T-cell (primary cell): Measurements from ENCODE around the gene SOWAHA. TPM values are rescaled to one million over a fixed set of nuclear protein-coding genes. Genes with fewer than 3 reads are reported as not detected.

Experiments
- ATAC-seq, 4 experiments: fragments of 200-7000 bp in 3 of 4; fragments of 150-1000 bp in 1 of 4; cut with Tn5 transposase; replicated peaks in 1 of 4; 1 replicate in 3 of 4; 2 replicates in 1 of 4; pipeline ENCODE4 v1.10.0; 2021; ENCODE audit warnings: moderate library complexity in 3 of 4, mild to moderate bottlenecking in 2 of 4, moderate number of reproducible peaks in 1 of 4
- CTCF ChIA-PET, 2 donors: fragments of 300-600 bp; sonication (Branson Sonifier 250); formaldehyde crosslinking; loops; one replicate each; lab custom pipeline; 2022; ENCODE audit warnings: antibody characterized with exemption in 2 of 2; lab: Charles Lee
- POLR2A ChIA-PET, 2 donors: fragments of 300-600 bp; sonication (Branson Sonifier 250); formaldehyde crosslinking; loops; one replicate each; lab custom pipeline; 2022; ENCODE audit warnings: antibody characterized with exemption in 2 of 2; lab: Charles Lee
- DNase-seq, 35 experiments: peaks; one replicate each; pipeline versions ENCODE4 v3.0.0 to v3.0.0-alpha.2; 2013 to 2023
- H3K27ac ChIP-seq: one replicate; pipeline ENCODE4 v1.5.1; 2013; ENCODE audit warnings: low read length
- H3K27me3 ChIP-seq, 2 experiments: replicated peaks in 1 of 2; 1 replicate in 1 of 2; 2 replicates in 1 of 2; pipeline versions ENCODE4 v1.6.1 to v1.7.0; 2013; ENCODE audit warnings: low read length in 1 of 2, mixed read lengths in 1 of 2; ENCODE audit not compliant: control insufficient read depth in 2 of 2, insufficient read depth in 2 of 2; ENCODE audit errors: extremely low read depth in 1 of 2
- H3K36me3 ChIP-seq, 2 donors: 1 replicate in 1 of 2; 2 replicates in 1 of 2; pipeline versions ENCODE4 v1.6.1 to v1.7.0; 2013; ENCODE audit warnings: low read length in 1 of 2; ENCODE audit not compliant: control insufficient read depth in 2 of 2, insufficient read depth in 1 of 2; ENCODE audit errors: extremely low read depth in 1 of 2
- H3K4me1 ChIP-seq, 2 experiments: 1 replicate in 1 of 2; 2 replicates in 1 of 2; pipeline versions ENCODE4 v1.6.1 to v1.7.0; 2013; ENCODE audit warnings: low read length in 2 of 2, mixed read lengths in 1 of 2; ENCODE audit not compliant: insufficient read depth in 2 of 2, control insufficient read depth in 1 of 2; ENCODE audit errors: extremely low read depth in 1 of 2
- H3K4me3 ChIP-seq, 2 donors: 1 replicate in 1 of 2; 2 replicates in 1 of 2; pipeline versions ENCODE4 v1.5.1 to v1.7.0; 2013; ENCODE audit warnings: mild to moderate bottlenecking in 2 of 2, low read length in 1 of 2, moderate library complexity in 1 of 2; ENCODE audit not compliant: control insufficient read depth in 1 of 2; ENCODE audit errors: extremely low read depth in 1 of 2
- H3K9me3 ChIP-seq: 2 replicates; pipeline ENCODE4 v1.7.0; 2013
- H3K27ac Mint-ChIP-seq, 2 donors: one replicate each; pipeline ENCODE4 v1.8.0; 2020 to 2021; ENCODE audit warnings: mild to moderate bottlenecking in 2 of 2, mixed read lengths in 2 of 2
- H3K27me3 Mint-ChIP-seq, 2 donors: one replicate each; pipeline ENCODE4 v1.8.0; 2021 to 2022; ENCODE audit warnings: mixed read lengths in 2 of 2
- H3K36me3 Mint-ChIP-seq: one replicate; pipeline ENCODE4 v1.8.0; 2021; ENCODE audit warnings: mixed read lengths
- H3K4me1 Mint-ChIP-seq, 3 donors: one replicate each; pipeline ENCODE4 v1.8.0; 2020 to 2022; ENCODE audit warnings: mixed read lengths in 3 of 3, mild to moderate bottlenecking in 1 of 3
- H3K4me3 Mint-ChIP-seq, 3 donors: one replicate each; pipeline ENCODE4 v1.8.0; 2020 to 2022; ENCODE audit warnings: mild to moderate bottlenecking in 3 of 3, mixed read lengths in 3 of 3, moderate library complexity in 3 of 3
- H3K9me3 Mint-ChIP-seq, 3 donors: one replicate each; pipeline ENCODE4 v1.8.0; 2020 to 2022; ENCODE audit warnings: mixed read lengths in 3 of 3
- WGBS: methylation state at CpG from one replicate; pipeline ENCODE4 v1.1.5; 2013; ENCODE audit warnings: missing lambda C conversion rate; ENCODE audit not compliant: insufficient coverage; 5-methylcytosine and 5-hydroxymethylcytosine counted together
- total RNA-seq, 35 experiments: library from RNA in 6 of 35; stranded (reverse) in 6 of 35; fragments of 120-200 nt in 1 of 35; gene quantifications; one replicate each; pipeline versions ENCODE4 v1.2.1 to v1.2.4 and lab custom pipeline; 2013 to 2026

The SOWAHA gene
- total RNA-seq, 5 donors from 2014 or later (not counting 1 experiment from before 2014, with no cell fraction given): not detected

DNA sequence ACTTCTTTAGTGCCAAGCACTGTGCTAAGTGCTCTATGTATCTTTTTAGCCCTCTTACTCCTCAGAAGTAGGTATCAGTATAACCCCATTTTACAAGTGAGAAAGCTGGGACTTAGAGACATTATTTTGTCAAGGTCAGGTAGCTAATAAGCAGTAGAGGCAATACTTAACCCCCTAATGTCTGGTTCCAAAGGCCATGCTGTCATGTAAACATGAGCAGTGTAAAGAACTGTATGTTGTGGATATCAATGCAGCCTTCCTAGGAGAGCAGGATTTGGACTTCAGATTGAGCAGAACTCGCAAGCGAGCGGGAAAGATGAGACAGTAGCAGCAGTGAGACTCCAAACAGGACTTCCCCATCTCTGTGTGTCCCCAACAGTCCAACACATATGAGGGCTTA, 21.0 kb downstream of the SOWAHA start:
- POLR2A ChIA-PET: interaction anchor here (0.6 kb wide), 2 partner anchors 16 to 218 kb away, joined by 3 to 8 read pairs; partner anchors contain the start of gene HSPA4 (in 1 of the 2)
- Histone ChIP-seq H3K9me3 (no peaks in the 10 kb centered on the region), H3K27me3 (peaks cover 0 to 26% of the 10 kb centered on the region in 2 experiments), H3K4me1 (peaks cover 0 to 15% of the 10 kb centered on the region in 2 experiments), H3K4me3 (no peak overlapping the region), H3K27ac (no peak overlapping the region), H3K36me3 (no peaks in the 10 kb centered on the region)
- Mint-ChIP-seq H3K27ac (no peak overlapping the region), H3K4me1 (peaks cover 10 to 15% (median 10%) of the 10 kb centered on the region in 3 donors), H3K27me3 (peaks cover 14 to 22% of the 10 kb centered on the region in 2 donors), H3K36me3 (no peaks in the 10 kb centered on the region), H3K4me3 (no peak overlapping the region), H3K9me3 (no peaks in the 10 kb centered on the region)
- no peak for DNase-seq
- WGBS: no CpG with 5 or more reads among the region's 3 CpGs
- CTCF ChIA-PET: no interaction called here
- no peak for ATAC-seq

DNA sequence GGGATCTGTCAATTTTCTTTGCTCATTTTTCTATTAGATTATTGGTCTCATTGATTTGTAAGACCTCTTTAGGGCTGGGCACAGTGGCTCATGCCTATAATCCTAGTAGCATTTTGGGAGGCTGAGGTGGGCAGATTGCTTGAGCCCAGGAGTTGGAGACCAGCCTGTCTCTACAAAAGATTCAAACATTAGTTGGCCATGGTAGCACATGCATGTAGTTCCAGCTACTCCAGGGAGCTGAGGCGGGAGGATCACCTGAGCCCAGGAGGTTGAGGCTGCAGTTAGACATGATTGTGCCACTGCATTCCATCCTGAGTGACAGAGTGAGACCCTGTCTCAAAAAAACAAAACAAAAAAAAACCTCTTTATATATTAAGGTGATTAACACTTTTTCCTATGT, 23.8 kb downstream of the SOWAHA start:
- Histone ChIP-seq H3K27ac (no peak overlapping the region), H3K4me3 (no peak overlapping the region), H3K4me1 (no peaks in the 10 kb centered on the region), H3K36me3 (no peaks in the 10 kb centered on the region), H3K27me3 (peaks cover 0 to 4% of the 10 kb centered on the region in 2 experiments), H3K9me3 (no peaks in the 10 kb centered on the region)
- Mint-ChIP-seq H3K36me3 (no peaks in the 10 kb centered on the region), H3K4me1 (no peaks in the 10 kb centered on the region), H3K27ac (no peak overlapping the region), H3K4me3 (no peak overlapping the region), H3K27me3 (peaks cover 3 to 4% of the 10 kb centered on the region in 2 donors), H3K9me3 (no peaks in the 10 kb centered on the region)
- no peak for ATAC-seq
- DNase-seq: no peak
- no CpG with 5 or more reads among the region's 1 CpG for WGBS
- CTCF ChIA-PET: no interaction called here
- POLR2A ChIA-PET: no interaction called here

DNA sequence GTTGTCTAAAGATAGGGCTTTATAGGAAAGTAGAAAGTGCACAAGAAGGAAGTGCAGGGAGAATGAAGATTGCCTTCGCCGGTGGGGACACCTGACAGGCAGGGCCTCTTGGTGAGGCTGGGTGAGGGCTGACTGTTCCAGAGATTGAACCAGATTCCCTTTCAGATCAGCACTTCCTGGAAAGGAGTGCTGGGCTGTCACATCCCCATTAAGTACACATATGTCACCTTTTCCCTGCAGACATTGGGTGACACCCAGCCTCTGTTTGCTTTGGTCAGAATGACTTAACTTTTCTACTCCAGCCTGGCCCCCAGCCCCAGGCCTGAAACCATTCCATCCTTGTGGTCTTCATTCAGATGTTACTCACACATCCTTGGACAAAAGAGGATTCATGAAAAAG, 24.8 kb downstream of the SOWAHA start:
- Histone ChIP-seq H3K4me1 (no peaks in the 10 kb centered on the region), H3K27me3 (peaks cover 0 to 4% of the 10 kb centered on the region in 2 experiments), H3K36me3 (no peaks in the 10 kb centered on the region), H3K27ac (no peak overlapping the region), H3K4me3 (no peak overlapping the region), H3K9me3 (no peaks in the 10 kb centered on the region)
- DNase-seq: no peak
- H3K4me3 Mint-ChIP-seq: no peak overlapping the region
- ChIA-PET CTCF (no interaction called here), POLR2A (no interaction called here)
- WGBS: 82% methylated on average over 2 of the region's 2 CpGs
- H3K4me1 Mint-ChIP-seq: no peaks in the 10 kb centered on the region
- H3K27ac Mint-ChIP-seq: no peak overlapping the region
- peaks cover under 1 to 4% of the 10 kb centered on the region in 2 donors for H3K27me3 Mint-ChIP-seq
- ATAC-seq: no peak
- H3K9me3 Mint-ChIP-seq: no peaks in the 10 kb centered on the region
- H3K36me3 Mint-ChIP-seq: no peaks in the 10 kb centered on the region

DNA sequence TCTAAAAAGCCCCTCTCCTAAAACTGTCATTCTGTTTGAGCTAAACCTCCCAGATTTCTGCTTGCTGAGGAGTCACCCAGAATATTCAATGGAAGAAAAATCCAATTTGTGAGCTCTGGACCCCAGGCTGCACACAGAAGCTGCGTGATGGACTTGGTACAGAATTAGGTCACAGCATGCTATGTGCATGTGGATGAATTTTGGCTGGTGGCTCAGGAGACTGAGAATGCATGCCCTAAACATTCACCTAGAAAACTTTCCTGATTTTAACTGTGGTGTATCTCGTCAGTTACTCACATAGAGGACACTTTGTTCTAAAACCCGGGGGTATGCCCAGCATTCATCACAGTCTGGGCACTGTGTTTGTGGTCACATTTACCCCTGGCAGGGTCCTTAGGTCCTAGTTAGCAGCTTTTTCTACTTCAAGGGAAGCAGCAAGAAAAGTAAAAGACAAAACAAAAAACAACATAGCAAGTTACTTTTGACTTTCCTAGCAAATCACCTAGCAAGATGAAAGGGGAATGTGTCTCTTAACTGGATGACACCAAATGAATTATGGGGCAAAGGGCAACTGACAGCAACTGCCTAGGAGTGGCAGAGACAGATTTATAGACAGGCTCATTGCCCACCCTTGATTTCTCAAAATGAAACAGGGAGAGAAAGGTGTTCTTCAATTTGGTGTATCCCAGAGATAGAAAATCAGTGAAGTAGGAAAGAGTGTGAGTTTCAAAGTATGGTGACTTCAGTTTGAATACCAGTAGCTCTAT, 25.6 kb downstream of the SOWAHA start:
- Mint-ChIP-seq H3K27ac (no peak overlapping the region), H3K9me3 (no peaks in the 10 kb centered on the region), H3K27me3 (peaks cover 0 to 4% of the 10 kb centered on the region in 2 donors), H3K4me1 (no peaks in the 10 kb centered on the region), H3K4me3 (no peak overlapping the region), H3K36me3 (no peaks in the 10 kb centered on the region)
- ChIA-PET CTCF (no interaction called here), POLR2A (no interaction called here)
- 75% methylated on average over 3 of the region's 3 CpGs for WGBS
- Histone ChIP-seq H3K36me3 (no peaks in the 10 kb centered on the region), H3K27ac (no peak overlapping the region), H3K4me3 (no peak overlapping the region), H3K9me3 (no peaks in the 10 kb centered on the region), H3K4me1 (no peaks in the 10 kb centered on the region), H3K27me3 (peaks cover 0 to 4% of the 10 kb centered on the region in 2 experiments)
- ATAC-seq (no peak), DNase-seq (no peak)

DNA sequence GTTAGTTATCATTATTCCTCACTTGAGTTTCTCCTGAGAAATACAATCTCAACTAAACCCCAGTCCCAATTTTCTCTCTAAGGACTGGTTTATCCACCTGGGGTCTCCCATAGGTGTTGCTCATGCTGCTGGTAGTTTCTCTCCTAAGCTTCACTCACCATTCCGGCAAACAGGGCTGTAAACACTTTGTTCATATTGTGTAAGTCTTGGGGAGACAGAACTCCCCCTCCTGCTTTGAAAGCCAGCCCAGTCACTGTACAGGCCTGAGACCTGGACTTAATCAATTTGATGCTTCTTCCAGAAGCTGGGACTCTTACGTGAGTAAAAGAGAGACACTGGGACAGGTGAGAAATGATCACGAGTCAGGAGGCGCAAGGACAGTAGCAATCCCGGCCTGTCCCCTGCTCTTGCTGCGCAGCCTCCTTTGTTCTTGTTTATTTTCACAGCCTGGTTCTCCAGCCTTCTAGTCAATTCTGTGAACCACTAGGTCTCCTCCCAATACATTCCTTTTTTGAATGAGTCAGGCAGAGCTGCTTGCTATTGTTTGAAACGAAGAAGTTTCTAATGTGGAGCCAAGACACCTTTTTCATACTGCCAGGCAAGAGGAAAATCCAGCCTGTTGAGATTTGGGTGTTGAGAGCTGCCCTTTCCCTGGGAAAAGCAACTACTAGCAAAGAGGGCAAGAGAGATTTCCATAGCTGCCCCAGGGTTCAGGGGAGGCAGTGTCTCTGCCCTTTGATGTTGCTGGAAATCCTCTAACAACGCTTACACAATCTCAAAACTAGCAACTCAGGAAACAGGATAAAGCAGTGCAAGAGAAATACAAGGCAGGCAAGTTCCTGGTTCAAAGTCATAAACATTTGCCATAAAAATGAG, 26.6 kb downstream of the SOWAHA start:
- DNase-seq (no peak), ATAC-seq (no peak)
- POLR2A ChIA-PET: no interaction called here
- no peaks in the 10 kb centered on the region for H3K36me3 ChIP-seq
- peaks cover 0 to 4% of the 10 kb centered on the region in 2 experiments for H3K27me3 ChIP-seq
- H3K27me3 Mint-ChIP-seq: no peaks in the 10 kb centered on the region
- no peaks in the 10 kb centered on the region for H3K4me1 ChIP-seq
- no peaks in the 10 kb centered on the region for H3K4me1 Mint-ChIP-seq
- H3K27ac ChIP-seq: no peak overlapping the region
- CTCF ChIA-PET: no interaction called here
- no peaks in the 10 kb centered on the region for H3K36me3 Mint-ChIP-seq
- no peak overlapping the region for H3K27ac Mint-ChIP-seq
- H3K9me3 Mint-ChIP-seq: no peaks in the 10 kb centered on the region
- no peak overlapping the region for H3K4me3 Mint-ChIP-seq
- no peak overlapping the region for H3K4me3 ChIP-seq
- WGBS: 96% methylated on average over 5 of the region's 8 CpGs
- no peaks in the 10 kb centered on the region for H3K9me3 ChIP-seq

DNA sequence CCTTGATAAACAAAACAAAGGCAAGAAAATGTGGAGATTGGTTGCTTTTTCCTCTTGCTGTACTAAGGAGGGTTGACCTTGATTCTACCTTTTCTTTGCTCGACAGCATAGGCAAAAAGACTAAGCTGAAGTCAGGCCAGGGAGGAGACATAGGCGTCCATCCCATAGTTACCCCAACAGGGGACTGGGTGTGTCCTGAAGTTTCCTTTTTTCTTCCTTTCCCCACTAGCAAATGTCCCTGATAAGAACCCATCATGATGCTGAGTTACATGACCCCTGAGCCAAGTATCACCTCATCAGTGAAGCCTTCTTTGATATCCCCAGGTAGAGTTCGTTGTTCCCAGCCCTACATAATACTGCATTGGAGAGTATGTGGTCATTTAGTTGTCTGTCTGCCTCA, 27.2 kb downstream of the SOWAHA start:
- DNase-seq (no peak), ATAC-seq (no peak)
- Mint-ChIP-seq H3K4me3 (no peak overlapping the region), H3K4me1 (no peaks in the 10 kb centered on the region), H3K27me3 (no peaks in the 10 kb centered on the region), H3K36me3 (no peaks in the 10 kb centered on the region), H3K9me3 (no peaks in the 10 kb centered on the region), H3K27ac (no peak overlapping the region)
- H3K4me3 ChIP-seq: no peak overlapping the region
- WGBS: 88% methylated on average over 1 of the region's 3 CpGs
- no peaks in the 10 kb centered on the region for H3K9me3 ChIP-seq
- ChIA-PET POLR2A (no interaction called here), CTCF (no interaction called here)
- H3K27ac ChIP-seq: no peak overlapping the region
- H3K4me1 ChIP-seq: no peaks in the 10 kb centered on the region
- H3K27me3 ChIP-seq: peaks cover 0 to 4% of the 10 kb centered on the region in 2 experiments
- no peaks in the 10 kb centered on the region for H3K36me3 ChIP-seq
